Testis (tissue), 3 donors: ENCODE measurements around the gene FBXL13. TPM values are rescaled to one million over a fixed set of nuclear protein-coding genes. Genes with fewer than 3 reads are reported as not detected.

ENCODE experiments used
- DNase-seq: peaks from one replicate; pipeline ENCODE4 v3.0.0-alpha.2; 2019
- H3K27ac ChIP-seq, 2 donors: fragments of 200-600 bp; sonication (generic); one replicate each; pipeline ENCODE4 v1.5.1; 2019
- H3K27me3 ChIP-seq: fragments of 200-600 bp; sonication (generic); one replicate; pipeline ENCODE4 v1.5.1; 2019
- H3K36me3 ChIP-seq: fragments of 200-600 bp; sonication (generic); one replicate; pipeline ENCODE4 v1.5.1; 2017; ENCODE audit warnings: low read depth; ENCODE audit errors: missing control alignments
- H3K4me1 ChIP-seq: fragments of 200-600 bp; sonication (generic); one replicate; pipeline ENCODE4 v1.5.1; 2019
- H3K4me3 ChIP-seq, 2 donors: fragments of 200-600 bp; sonication (generic); one replicate each; pipeline ENCODE4 v1.5.1; 2017 to 2019
- H3K9me3 ChIP-seq: fragments of 200-600 bp; sonication (generic); one replicate; pipeline ENCODE4 v1.5.1; 2017
- CTCF ChIP-seq, 3 experiments: fragments of 450-650 bp in 2 of 3; fragments of 200-600 bp in 1 of 3; sonication (generic) in 1 of 3; IDR thresholded peaks; one replicate each; pipeline ENCODE4 v1.5.1; 2016 to 2019; ENCODE audit warnings: antibody characterized with exemption in 3 of 3, mild to moderate bottlenecking in 2 of 3, moderate library complexity in 1 of 3
- POLR2A ChIP-seq: fragments of 450-650 bp; IDR thresholded peaks from one replicate; pipeline ENCODE4 v1.6.1; 2017; ENCODE audit warnings: antibody characterized with exemption, mild to moderate bottlenecking, moderate library complexity
- WGBS, 2 donors: methylation state at CpG; one replicate each; pipeline ENCODE4 v1.1.5; 2018; 5-methylcytosine and 5-hydroxymethylcytosine counted together
- intact Hi-C: fragments of 100-400 bp; cut with DNase I; formaldehyde crosslinking; loops from one replicate; pipeline ENCODE4 v1.15.1; 2023; ENCODE audit warnings: low total_unique reads
- polyA plus RNA-seq: library from polyadenylated mRNA; stranded (reverse); fragments of 350-450 nt; fragmentation: Illumina TruSeq; extraction: RNeasy Lipid Tissue Mini Kit (QIAGEN cat#74804); gene quantifications from one replicate; pipeline ENCODE4 v1.2.3, GENCODE V29; 2014; ENCODE audit warnings: low read depth, low replicate concordance; ENCODE audit not compliant: insufficient read depth
- total RNA-seq, 2 donors: library from RNA; depleted of rRNA; stranded (reverse); fragments of >200 nt; gene quantifications; one replicate each; pipeline ENCODE4 v1.2.3, GENCODE V29; 2016

Gene FBXL13
- total and polyA plus RNA-seq, 3 donors from 2014 or later = 21.1 to 38.8 (median 28.6) TPM

GRCh38 chr7:102814025-102814471 lies 260.5 kb downstream of the FBXL13 start:
- Histone ChIP-seq H3K4me1 (peaks cover 14% of the 10 kb centered on the region), H3K27ac (no peak overlapping the region), H3K4me3 (no peak overlapping the region), H3K9me3 (no peaks in the 10 kb centered on the region), H3K27me3 (no peaks in the 10 kb centered on the region), H3K36me3 (no peaks in the 10 kb centered on the region)
- intact Hi-C loops = no loop called here
- no peak for DNase-seq
- 92 to 95% methylated on average over 4 of the region's 4 CpGs for WGBS, 2 donors
- TF ChIP-seq POLR2A (no peak), CTCF (IDR thresholded peaks at IDR 0.05) (no peak)

- no peaks in the 10 kb centered on the region for H3K36me3 ChIP-seq
- H3K9me3 ChIP-seq = no peaks in the 10 kb centered on the region
- intact Hi-C loops = no loop called here
- 52 to 65% methylated on average over 2 of the region's 2 CpGs for WGBS, 2 donors
- H3K27ac ChIP-seq = no peak overlapping the region
- no peaks in the 10 kb centered on the region for H3K27me3 ChIP-seq
- H3K4me1 ChIP-seq = peaks cover 14% of the 10 kb centered on the region
- DNase-seq = no peak
- H3K4me3 ChIP-seq = no peak overlapping the region
- no peak for TF ChIP-seq CTCF (IDR thresholded peaks at IDR 0.05)
- no peak for TF ChIP-seq POLR2A
Measured at GRCh38 chr7:102813191-102814024, 261.2 kb downstream of the FBXL13 start.

GRCh38 chr7:102811942-102812678 lies 262.5 kb downstream of the FBXL13 start:
- TF ChIP-seq CTCF (IDR thresholded peaks at IDR 0.05) = no peak
- no peak for TF ChIP-seq POLR2A
- Histone ChIP-seq H3K4me3 (no peak overlapping the region), H3K9me3 (no peaks in the 10 kb centered on the region), H3K27ac (no peak overlapping the region), H3K4me1 (peaks cover 15% of the 10 kb centered on the region), H3K36me3 (no peaks in the 10 kb centered on the region), H3K27me3 (no peaks in the 10 kb centered on the region)
- no peak for DNase-seq
- 32% methylated on average over 8 of the region's 8 CpGs for WGBS, 2 donors
- intact Hi-C loops = no loop called here

GRCh38 chr7:102810916-102811315 lies 263.7 kb downstream of the FBXL13 start:
- Histone ChIP-seq H3K4me1 (peaks cover 21% of the 10 kb centered on the region), H3K27me3 (no peaks in the 10 kb centered on the region), H3K27ac (no peak overlapping the region), H3K9me3 (no peaks in the 10 kb centered on the region), H3K4me3 (no peak overlapping the region), H3K36me3 (no peaks in the 10 kb centered on the region)
- intact Hi-C loops = no loop called here
- no peak for DNase-seq
- TF ChIP-seq CTCF (IDR thresholded peaks at IDR 0.05) (no peak), POLR2A (no peak)
